ENCODE measurements around the gene CAMKK2.
A peak's percentile ranks its signal among the peaks of the same experiment; 100 is the strongest.

Gene CAMKK2

GRCh38 chr12:121188227-121188626 is 108.3 kb downstream of the CAMKK2 start:
- H3K18ac ChIP-seq (ENCODE audit: low read length) = no peak overlapping the region
- H3K27me3 ChIP-seq (ENCODE audit: insufficient read depth, low read length) = no peaks in the 10 kb centered on the region
- no peak overlapping the region for H3K9ac ChIP-seq (ENCODE audit: low read length)
- H3K27ac ChIP-seq (ENCODE audit: low read depth, low read length) = no peak overlapping the region
- no peaks in the 10 kb centered on the region for H3K9me3 ChIP-seq (ENCODE audit: insufficient read depth, low read depth, low read length)
- H3K23ac ChIP-seq (ENCODE audit: low read length) = no peak overlapping the region
- no CpG with 5 or more reads among the region's 2 CpGs for WGBS (ENCODE audit: extremely low coverage, insufficient coverage, insufficient read length)
- no peak overlapping the region for H3K14ac ChIP-seq (ENCODE audit: low read length)
- no peak overlapping the region for H2BK120ac ChIP-seq (ENCODE audit: insufficient read depth, low read length, poor library complexity)
- peaks cover 0 to 4% of the 10 kb centered on the region in 2 experiments for H3K4me1 ChIP-seq (ENCODE audit: control insufficient read depth in 1 of 2, insufficient read depth in 2 of 2, low read length in 2 of 2)
- H3K4me2 ChIP-seq (ENCODE audit: low read length) = no peak overlapping the region
- no peak overlapping the region for H2BK5ac ChIP-seq (ENCODE audit: low read depth, low read length, poor library complexity)
- H4K8ac ChIP-seq (ENCODE audit: low read depth, low read length) = no peak overlapping the region
- peaks cover 2% of the 10 kb centered on the region for H3K79me1 ChIP-seq (ENCODE audit: low read length)
- H3K4ac ChIP-seq (ENCODE audit: low read depth, low read length) = no peak overlapping the region
- H4K12ac ChIP-seq (ENCODE audit: low read depth, low read length) = no peak overlapping the region
- no peaks in the 10 kb centered on the region for H3K36me3 ChIP-seq (ENCODE audit: control insufficient read depth in 1 of 2, insufficient read depth in 2 of 2, low read length in 2 of 2)
- H3K4me3 ChIP-seq (ENCODE audit: low read depth, low read length) = no peak overlapping the region
- DNase-seq = peak in 1 of 2 donors; percentile 23
- no peak overlapping the region for H2AK5ac ChIP-seq (ENCODE audit: low read length)
- no peak overlapping the region for H2AFZ ChIP-seq (ENCODE audit: insufficient read depth, low read length, poor library complexity)
- no peaks in the 10 kb centered on the region for H3K79me2 ChIP-seq (ENCODE audit: control insufficient read depth, insufficient read depth, low read length, poor library complexity)
- H4K91ac ChIP-seq (ENCODE audit: low read depth, low read length) = no peak overlapping the region
- no peak overlapping the region for H2BK12ac ChIP-seq (ENCODE audit: low read length)

Data from trophoblast cell (in vitro differentiated cells and primary cell).